GM18508 (cell line): ENCODE data around the gene CADM4.
"Not testable (repeated sequence)": the region's sequence is repeated elsewhere in the genome, so short reads cannot be mapped to it uniquely, and the experiment has no call there.

Experiments
- ATAC-seq: cut with Tn5 transposase; IDR thresholded peaks from one replicate; pipeline ENCODE4 v1.9.1; 2021; ENCODE audit warnings: moderate number of reproducible peaks; ENCODE audit not compliant: insufficient read depth, unreplicated experiment

Gene CADM4

GRCh38 chr19:43639519-43640423 is at the start of gene CADM4:
CADM4 (minus strand) TSS chr19:43639850; CDS start chr19:43639790, 60 bp downstream.
- ATAC-seq: no peak

GRCh38 chr19:43688059-43688701 is 48.5 kb upstream of the CADM4 start:
- ATAC-seq: no peak

- ATAC-seq: no peak
Measured at GRCh38 chr19:43687660-43687997, 48.0 kb upstream of the CADM4 start.

- no peak for ATAC-seq
Measured at GRCh38 chr19:43684326-43684725, 44.7 kb upstream of the CADM4 start.

GRCh38 chr19:43683905-43684304 is 44.3 kb upstream of the CADM4 start:
- ATAC-seq: no peak

- ATAC-seq: no peak
Measured at GRCh38 chr19:43682824-43683661, 43.4 kb upstream of the CADM4 start.

- not testable (repeated sequence) for ATAC-seq
Measured at GRCh38 chr19:43682269-43682668, 42.6 kb upstream of the CADM4 start.

- no peak for ATAC-seq
Measured at GRCh38 chr19:43681821-43682220, 42.2 kb upstream of the CADM4 start.

GRCh38 chr19:43678512-43679261 is 39.0 kb upstream of the CADM4 start:
- no peak for ATAC-seq

GRCh38 chr19:43675906-43676305 is 36.3 kb upstream of the CADM4 start:
- ATAC-seq: no peak

- ATAC-seq: no peak
Measured at GRCh38 chr19:43675269-43675879, 35.7 kb upstream of the CADM4 start.

- no peak for ATAC-seq
Measured at GRCh38 chr19:43674596-43674995, 34.9 kb upstream of the CADM4 start.

GRCh38 chr19:43674183-43674582 is 34.5 kb upstream of the CADM4 start:
- no peak for ATAC-seq

- ATAC-seq: no peak
Measured at GRCh38 chr19:43673637-43674036, 34.0 kb upstream of the CADM4 start.

- ATAC-seq: no peak
Measured at GRCh38 chr19:43672061-43672679, 32.5 kb upstream of the CADM4 start.

GRCh38 chr19:43668406-43669109 is 28.9 kb upstream of the CADM4 start:
- ATAC-seq: peak; percentile 77

GRCh38 chr19:43667876-43668405 is 28.3 kb upstream of the CADM4 start:
- ATAC-seq: no peak

- ATAC-seq: no peak
Measured at GRCh38 chr19:43667126-43667875, 27.7 kb upstream of the CADM4 start.
